Epithelial cell of proximal tubule (primary cell): Measurements from ENCODE around the gene TIMM17A. TPM values are rescaled to one million over a fixed set of nuclear protein-coding genes. Genes with fewer than 3 reads are reported as not detected.

Experiments used
- DNase-seq: peaks from one replicate; pipeline ENCODE4 v3.0.0-alpha.2; 2011; ENCODE audit warnings: low read depth
- H3K4me3 ChIP-seq: 2 replicates; pipeline ENCODE4 v1.5.1; 2011; ENCODE audit warnings: low read depth, mild to moderate bottlenecking, low read length
- total RNA-seq: library from RNA; depleted of rRNA; stranded (reverse); fragments of >200 nt; gene quantifications from 2 replicates; pipeline ENCODE4 v1.2.3, GENCODE V29; 2015
- TF ChIP-seq, protein P1 (sequence below): conservative IDR thresholded peaks from 2 replicates; pipeline ENCODE4 v1.5.1; 2012; ENCODE audit warnings: low read depth, mild to moderate bottlenecking, low read length

Gene TIMM17A
- total RNA-seq, 1 donor from 2014 or later = 59.6 TPM

- TF ChIP-seq, protein P1, sequence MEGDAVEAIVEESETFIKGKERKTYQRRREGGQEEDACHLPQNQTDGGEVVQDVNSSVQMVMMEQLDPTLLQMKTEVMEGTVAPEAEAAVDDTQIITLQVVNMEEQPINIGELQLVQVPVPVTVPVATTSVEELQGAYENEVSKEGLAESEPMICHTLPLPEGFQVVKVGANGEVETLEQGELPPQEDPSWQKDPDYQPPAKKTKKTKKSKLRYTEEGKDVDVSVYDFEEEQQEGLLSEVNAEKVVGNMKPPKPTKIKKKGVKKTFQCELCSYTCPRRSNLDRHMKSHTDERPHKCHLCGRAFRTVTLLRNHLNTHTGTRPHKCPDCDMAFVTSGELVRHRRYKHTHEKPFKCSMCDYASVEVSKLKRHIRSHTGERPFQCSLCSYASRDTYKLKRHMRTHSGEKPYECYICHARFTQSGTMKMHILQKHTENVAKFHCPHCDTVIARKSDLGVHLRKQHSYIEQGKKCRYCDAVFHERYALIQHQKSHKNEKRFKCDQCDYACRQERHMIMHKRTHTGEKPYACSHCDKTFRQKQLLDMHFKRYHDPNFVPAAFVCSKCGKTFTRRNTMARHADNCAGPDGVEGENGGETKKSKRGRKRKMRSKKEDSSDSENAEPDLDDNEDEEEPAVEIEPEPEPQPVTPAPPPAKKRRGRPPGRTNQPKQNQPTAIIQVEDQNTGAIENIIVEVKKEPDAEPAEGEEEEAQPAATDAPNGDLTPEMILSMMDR = peak; percentile 93
- DNase-seq = no peak
- H3K4me3 ChIP-seq = peak overlapping the region; percentile 21
These were observed 54.2 kb downstream of the TIMM17A start for GRCh38 chr1:202009326-202010179.

DNA sequence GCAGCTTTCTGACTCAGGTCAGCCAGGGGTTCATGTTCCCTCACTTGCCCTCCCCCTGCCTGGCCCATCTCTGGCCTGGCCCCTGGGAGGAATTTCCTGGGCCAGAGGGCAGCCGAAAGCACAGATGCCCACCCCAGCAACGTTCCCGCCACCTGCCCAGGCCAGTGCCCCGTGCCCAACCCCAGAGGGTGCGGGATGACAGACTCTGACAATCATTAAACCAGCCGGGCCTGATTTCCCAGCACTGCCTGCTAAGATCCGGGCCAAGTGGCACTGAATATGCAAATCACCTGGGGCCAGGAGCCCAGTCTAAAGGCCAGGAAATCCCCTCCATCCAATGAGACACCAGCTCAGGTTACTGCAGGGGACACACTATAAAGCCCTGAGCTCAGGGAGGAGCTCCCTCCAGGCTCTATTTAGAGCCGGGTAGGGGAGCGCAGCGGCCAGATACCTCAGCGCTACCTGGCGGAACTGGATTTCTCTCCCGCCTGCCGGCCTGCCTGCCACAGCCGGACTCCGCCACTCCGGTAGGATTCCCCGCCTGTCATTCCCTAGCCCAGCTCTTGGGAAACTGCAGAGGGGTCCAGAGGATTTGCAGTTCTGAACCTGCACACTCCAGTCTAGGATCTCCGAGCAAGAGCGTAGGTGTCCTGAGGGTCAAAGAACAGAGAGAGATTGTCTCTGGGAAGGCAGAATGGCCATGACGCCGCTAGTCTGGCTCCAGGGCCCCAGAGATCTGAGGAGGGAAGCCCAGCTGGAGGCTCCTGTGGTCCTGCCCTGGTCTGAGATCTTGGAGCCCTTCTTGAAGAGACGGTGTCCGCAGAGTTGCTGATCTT, 55.1 kb downstream of the TIMM17A start, which contains the start of gene ELF3:
ELF3 (plus strand) TSS at position 408 of the 836 bp plus-strand sequence. CDS start 550 bp downstream, outside the sequence.
- peak; percentile 98 for DNase-seq
- TF ChIP-seq, protein P1 = peak; percentile 2
- peak within 1 kb of the TSS; percentile 100 for H3K4me3 ChIP-seq

DNA sequence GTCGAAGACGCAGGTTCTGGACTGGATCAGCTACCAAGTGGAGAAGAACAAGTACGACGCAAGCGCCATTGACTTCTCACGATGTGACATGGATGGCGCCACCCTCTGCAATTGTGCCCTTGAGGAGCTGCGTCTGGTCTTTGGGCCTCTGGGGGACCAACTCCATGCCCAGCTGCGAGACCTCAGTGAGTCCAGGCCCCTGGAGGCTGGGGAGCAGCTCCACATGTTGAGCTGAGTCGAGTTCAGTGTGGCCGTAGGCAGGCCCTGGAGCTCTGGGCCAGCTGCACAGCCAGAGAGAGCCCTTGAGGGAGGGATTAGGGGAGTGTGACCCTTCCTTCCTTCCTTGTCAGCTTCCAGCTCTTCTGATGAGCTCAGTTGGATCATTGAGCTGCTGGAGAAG, 56.7 kb downstream of the TIMM17A start:
- TF ChIP-seq, protein P1 = no peak
- DNase-seq = no peak
- H3K4me3 ChIP-seq = peak overlapping the region; percentile 100

GRCh38 chr1:202012544-202013478, 57.5 kb downstream of the TIMM17A start:
- TF ChIP-seq, protein P1 = no peak
- peak overlapping the region; percentile 100 for H3K4me3 ChIP-seq
- no peak for DNase-seq

- peak overlapping the region; percentile 100 for H3K4me3 ChIP-seq
- DNase-seq = no peak
- TF ChIP-seq, protein P1 = no peak
These were observed 58.3 kb downstream of the TIMM17A start for GRCh38 chr1:202013603-202014002.

- H3K4me3 ChIP-seq = peak overlapping the region; percentile 100
- TF ChIP-seq, protein P1 = no peak
- no peak for DNase-seq
These were observed 58.8 kb downstream of the TIMM17A start for GRCh38 chr1:202014060-202014459.
